D341Med (cell line): ENCODE measurements around the gene PDIA5.

Source experiments
- DNase-seq: peaks from one replicate; pipeline ENCODE4 v3.0.0; 2012; ENCODE audit warnings: low spot score

The PDIA5 gene

GRCh38 chr3:123119802-123120201 is 53.0 kb downstream of the PDIA5 start:
- DNase-seq = peak; percentile 74

- DNase-seq = peak; percentile 53
These were observed 53.7 kb downstream of the PDIA5 start for GRCh38 chr3:123120573-123120972.

- no peak for DNase-seq
These were observed 55.2 kb downstream of the PDIA5 start for GRCh38 chr3:123122057-123122456.

GRCh38 chr3:123122525-123123315 is 55.9 kb downstream of the PDIA5 start:
- no peak for DNase-seq

GRCh38 chr3:123123716-123124616 is 57.1 kb downstream of the PDIA5 start:
- DNase-seq = no peak

GRCh38 chr3:123124971-123125370 is 58.1 kb downstream of the PDIA5 start:
- DNase-seq = no peak

- no peak for DNase-seq
These were observed 59.2 kb downstream of the PDIA5 start for GRCh38 chr3:123126031-123126430.

- no peak for DNase-seq
These were observed 59.8 kb downstream of the PDIA5 start for GRCh38 chr3:123126653-123127052.

GRCh38 chr3:123129092-123129491 is 62.3 kb downstream of the PDIA5 start:
- DNase-seq = no peak

- DNase-seq = no peak
These were observed 62.7 kb downstream of the PDIA5 start for GRCh38 chr3:123129532-123129931.

- no peak for DNase-seq
These were observed 63.4 kb downstream of the PDIA5 start for GRCh38 chr3:123130079-123130750.

GRCh38 chr3:123134671-123135070 is 67.8 kb downstream of the PDIA5 start:
- DNase-seq = no peak

- no peak for DNase-seq
These were observed 70.2 kb downstream of the PDIA5 start for GRCh38 chr3:123137001-123137400.

- DNase-seq = peak; percentile 62
These were observed 72.1 kb downstream of the PDIA5 start for GRCh38 chr3:123138839-123139444.

GRCh38 chr3:123139522-123139921 is 72.7 kb downstream of the PDIA5 start:
- DNase-seq = no peak

GRCh38 chr3:123140550-123140949 is 73.7 kb downstream of the PDIA5 start:
- peak; percentile 54 for DNase-seq

- no peak for DNase-seq
These were observed 74.5 kb downstream of the PDIA5 start for GRCh38 chr3:123141276-123141675.

- DNase-seq = peak; percentile 20
These were observed 77.0 kb downstream of the PDIA5 start for GRCh38 chr3:123143669-123144411.

GRCh38 chr3:123147754-123148535 is 81.1 kb downstream of the PDIA5 start:
- peak; percentile 19 for DNase-seq

GRCh38 chr3:123148772-123149171 is 81.9 kb downstream of the PDIA5 start:
- no peak for DNase-seq

- no peak for DNase-seq
These were observed 82.7 kb downstream of the PDIA5 start for GRCh38 chr3:123149525-123149924.
